Colonic mucosa (tissue), 4 donors: ENCODE results near the gene CH25H. TPM values are rescaled to one million over a fixed set of nuclear protein-coding genes. Genes with fewer than 3 reads are reported as not detected.
A peak's percentile ranks its signal among the peaks of the same experiment; 100 is the strongest.

Source experiments
- DNase-seq: peaks from one replicate; pipeline ENCODE4 v3.0.0-alpha.2; 2020
- H3K27ac ChIP-seq: fragments of 200-600 bp; one replicate; pipeline ENCODE4 v1.8.0; 2021
- H3K27me3 ChIP-seq: fragments of 200-600 bp; one replicate; pipeline ENCODE4 v1.8.0; 2021
- H3K36me3 ChIP-seq: fragments of 200-600 bp; one replicate; pipeline ENCODE4 v1.8.0; 2021
- H3K4me1 ChIP-seq: fragments of 200-600 bp; one replicate; pipeline ENCODE4 v1.8.0; 2021; ENCODE audit warnings: mild to moderate bottlenecking
- H3K4me3 ChIP-seq: fragments of 200-600 bp; one replicate; pipeline ENCODE4 v1.8.0; 2021
- H3K9ac ChIP-seq, 2 donors: one replicate each; pipeline ENCODE4 v1.7.0; 2013; ENCODE audit warnings: control low read depth in 2 of 2, low read depth in 2 of 2, low read length in 2 of 2
- H3K9me3 ChIP-seq: fragments of 200-600 bp; one replicate; pipeline ENCODE4 v1.8.0; 2021
- CTCF ChIP-seq: fragments of 200-600 bp; IDR thresholded peaks from one replicate; pipeline ENCODE4 v1.8.0; 2022; ENCODE audit warnings: antibody characterized with exemption, mild to moderate bottlenecking
- intact Hi-C: fragments of 100-400 bp; cut with DNase I; formaldehyde crosslinking; loops from one replicate; pipeline ENCODE4 v1.14.1; 2022
- total RNA-seq, 2 donors: library from RNA; stranded (reverse); fragmentation: NEBNext Ultra II Directional in 1 of 2; extraction: Animal tissue kit (Norgen Biotek cat#: 25700) in 1 of 2; gene quantifications; one replicate each; pipeline ENCODE4 v1.2.1, GENCODE V29; 2021
- donor health status: healthy.
- donor health status: DM: no; HTN: no; CAD: no.
- donor health status: DM: no; HTN: no; CAD: no.

Gene CH25H
- total RNA-seq, 2 donors from 2014 or later: 0.40 to 1.7 TPM

GRCh38 chr10:89209718-89210117, 2.6 kb upstream of the CH25H start:
- H3K4me3 ChIP-seq: no peak overlapping the region
- H3K4me1 ChIP-seq: no peaks in the 10 kb centered on the region
- H3K36me3 ChIP-seq: no peaks in the 10 kb centered on the region
- H3K9me3 ChIP-seq: no peaks in the 10 kb centered on the region
- TF ChIP-seq CTCF: no peak
- DNase-seq: no peak
- H3K9ac ChIP-seq: no peak overlapping the region
- H3K27me3 ChIP-seq: peaks cover 29% of the 10 kb centered on the region
- intact Hi-C loops: loop anchor here (2.0 to 10.0 kb wide), 2 partner anchors 179 to 365 kb away; no protein-coding TSS in a partner anchor
- no peak overlapping the region for H3K27ac ChIP-seq

- H3K9me3 ChIP-seq: no peaks in the 10 kb centered on the region
- peak overlapping the region; percentile 38 for H3K4me3 ChIP-seq
- peak; percentile 31 for DNase-seq
- H3K27ac ChIP-seq: peak overlapping the region; percentile 45
- H3K27me3 ChIP-seq: peaks cover 29% of the 10 kb centered on the region
- intact Hi-C loops: loop anchor here (2.0 kb wide), 1 partner anchor 177 kb away; no protein-coding TSS in a partner anchor
- TF ChIP-seq CTCF: no peak
- no peaks in the 10 kb centered on the region for H3K4me1 ChIP-seq
- H3K9ac ChIP-seq: peak overlapping the region; percentile 38 to 58
- H3K36me3 ChIP-seq: no peaks in the 10 kb centered on the region
These were observed 859 bp upstream of the CH25H start for GRCh38 chr10:89207801-89208551.

GRCh38 chr10:89206402-89207180, 526 bp downstream of the CH25H start:
- intact Hi-C loops: no loop called here
- Histone ChIP-seq H3K9me3 (no peaks in the 10 kb centered on the region), H3K36me3 (no peaks in the 10 kb centered on the region), H3K27me3 (peaks cover 29% of the 10 kb centered on the region), H3K9ac (peak overlapping the region; percentile 4 to 31), H3K27ac (peak overlapping the region; percentile 45), H3K4me1 (no peaks in the 10 kb centered on the region), H3K4me3 (peak overlapping the region; percentile 38)
- peak; percentile 35 for DNase-seq
- no peak for TF ChIP-seq CTCF

DNA sequence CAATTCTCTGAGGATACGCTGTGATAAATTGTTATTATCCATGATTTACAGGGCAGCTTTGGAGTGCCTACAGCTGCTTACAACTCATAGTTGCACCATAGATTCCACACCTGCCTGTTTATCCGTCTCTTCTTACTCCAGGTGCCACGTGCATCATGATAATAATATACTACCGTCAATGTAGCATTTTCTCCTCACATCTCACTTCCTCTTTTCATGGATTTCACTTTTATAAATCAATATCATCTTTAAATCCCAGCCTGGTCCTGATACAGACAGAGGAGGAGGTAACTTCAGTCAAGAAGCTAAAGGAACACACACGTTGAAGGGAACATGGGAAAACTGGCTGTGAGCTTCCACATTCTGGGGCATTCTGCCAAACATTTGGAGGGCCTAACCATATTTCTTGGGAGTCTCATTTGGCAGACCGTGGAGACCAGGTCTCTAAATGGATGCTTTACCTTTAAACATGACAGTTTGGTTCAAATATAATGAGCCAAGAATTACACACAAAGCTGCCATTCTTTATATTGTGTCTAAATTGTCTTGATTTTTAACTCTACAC, 2.4 kb downstream of the CH25H start:
- Histone ChIP-seq H3K9ac (no peak overlapping the region), H3K9me3 (no peaks in the 10 kb centered on the region), H3K4me3 (no peak overlapping the region), H3K27me3 (peaks cover 29% of the 10 kb centered on the region), H3K4me1 (no peaks in the 10 kb centered on the region), H3K36me3 (no peaks in the 10 kb centered on the region), H3K27ac (no peak overlapping the region)
- intact Hi-C loops: no loop called here
- TF ChIP-seq CTCF: no peak
- DNase-seq: no peak

GRCh38 chr10:89203237-89203636, 3.9 kb downstream of the CH25H start:
- TF ChIP-seq CTCF: no peak
- Histone ChIP-seq H3K9ac (no peak overlapping the region), H3K27ac (no peak overlapping the region), H3K9me3 (no peaks in the 10 kb centered on the region), H3K4me1 (no peaks in the 10 kb centered on the region), H3K27me3 (peaks cover 23% of the 10 kb centered on the region), H3K4me3 (no peak overlapping the region), H3K36me3 (no peaks in the 10 kb centered on the region)
- no peak for DNase-seq
- intact Hi-C loops: no loop called here
